HEK293 (cell line): ENCODE data around the gene SSC4D.

Experiments
- ZNF670 ChIP-seq: fragments of 450-650 bp; formaldehyde crosslinking; IDR thresholded peaks from 2 replicates; pipeline ENCODE4 v1.5.1; 2016; ENCODE audit warnings: missing biosample characterization, missing genetic modification characterization, low read depth
- TF ChIP-seq, protein P1 (sequence below): fragments of 450-650 bp; formaldehyde crosslinking; IDR thresholded peaks from 2 replicates; pipeline ENCODE4 v1.5.1; 2016; ENCODE audit warnings: missing biosample characterization, missing genetic modification characterization
- TF ChIP-seq, protein P2 (sequence below): fragments of 450-650 bp; formaldehyde crosslinking; IDR thresholded peaks from 2 replicates; pipeline ENCODE4 v1.5.1; 2017; ENCODE audit warnings: missing biosample characterization, missing genetic modification characterization

DNA sequence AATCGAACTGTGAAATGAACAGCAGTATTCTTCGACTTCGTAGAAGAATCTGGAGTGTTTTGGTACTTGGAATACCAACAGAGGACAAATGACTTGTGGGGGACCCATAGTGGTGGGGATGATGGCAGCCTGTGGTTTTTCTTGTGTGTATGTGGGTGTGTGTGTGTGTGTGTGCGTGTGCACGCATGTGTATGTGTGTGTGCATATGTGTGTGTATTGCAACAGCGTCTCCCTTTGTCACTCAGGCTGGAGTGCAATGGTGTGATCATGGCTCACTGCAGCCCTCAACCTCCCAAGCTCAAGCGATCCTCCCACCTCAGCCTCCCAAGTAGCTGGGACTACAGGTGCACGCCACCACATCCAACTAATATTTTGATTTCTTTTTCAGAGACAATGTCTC lies 41.3 kb downstream of the SSC4D start:
- TF ChIP-seq ZNF670 (tag by site-specific recombination): no peak
- TF ChIP-seq, protein P1, sequence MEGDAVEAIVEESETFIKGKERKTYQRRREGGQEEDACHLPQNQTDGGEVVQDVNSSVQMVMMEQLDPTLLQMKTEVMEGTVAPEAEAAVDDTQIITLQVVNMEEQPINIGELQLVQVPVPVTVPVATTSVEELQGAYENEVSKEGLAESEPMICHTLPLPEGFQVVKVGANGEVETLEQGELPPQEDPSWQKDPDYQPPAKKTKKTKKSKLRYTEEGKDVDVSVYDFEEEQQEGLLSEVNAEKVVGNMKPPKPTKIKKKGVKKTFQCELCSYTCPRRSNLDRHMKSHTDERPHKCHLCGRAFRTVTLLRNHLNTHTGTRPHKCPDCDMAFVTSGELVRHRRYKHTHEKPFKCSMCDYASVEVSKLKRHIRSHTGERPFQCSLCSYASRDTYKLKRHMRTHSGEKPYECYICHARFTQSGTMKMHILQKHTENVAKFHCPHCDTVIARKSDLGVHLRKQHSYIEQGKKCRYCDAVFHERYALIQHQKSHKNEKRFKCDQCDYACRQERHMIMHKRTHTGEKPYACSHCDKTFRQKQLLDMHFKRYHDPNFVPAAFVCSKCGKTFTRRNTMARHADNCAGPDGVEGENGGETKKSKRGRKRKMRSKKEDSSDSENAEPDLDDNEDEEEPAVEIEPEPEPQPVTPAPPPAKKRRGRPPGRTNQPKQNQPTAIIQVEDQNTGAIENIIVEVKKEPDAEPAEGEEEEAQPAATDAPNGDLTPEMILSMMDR (tag by site-specific recombination): no peak
- TF ChIP-seq, protein P2, sequence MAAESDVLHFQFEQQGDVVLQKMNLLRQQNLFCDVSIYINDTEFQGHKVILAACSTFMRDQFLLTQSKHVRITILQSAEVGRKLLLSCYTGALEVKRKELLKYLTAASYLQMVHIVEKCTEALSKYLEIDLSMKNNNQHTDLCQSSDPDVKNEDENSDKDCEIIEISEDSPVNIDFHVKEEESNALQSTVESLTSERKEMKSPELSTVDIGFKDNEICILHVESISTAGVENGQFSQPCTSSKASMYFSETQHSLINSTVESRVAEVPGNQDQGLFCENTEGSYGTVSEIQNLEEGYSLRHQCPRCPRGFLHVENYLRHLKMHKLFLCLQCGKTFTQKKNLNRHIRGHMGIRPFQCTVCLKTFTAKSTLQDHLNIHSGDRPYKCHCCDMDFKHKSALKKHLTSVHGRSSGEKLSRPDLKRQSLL: no peak
